IMR-90 (cell line): Measurements from ENCODE around the gene TSC2. TPM values are rescaled to one million over a fixed set of nuclear protein-coding genes. Genes with fewer than 3 reads are reported as not detected.
"Not testable (repeated sequence)": the region's sequence is repeated elsewhere in the genome, so short reads cannot be mapped to it uniquely, and the experiment has no call there.

Experiments used
- ATAC-seq: fragments of 200-7000 bp; cut with Tn5 transposase; 2 replicates; pipeline ENCODE4 v1.9.1; 2020; ENCODE audit warnings: low read depth, mild to moderate bottlenecking, moderate library complexity
- BruUV-seq: library from RNA; stranded (reverse); fragments of 400-500 nt; replicated peaks from 2 replicates; lab custom pipeline; 2021; lab: Mats Ljungman, UMichigan
- CTCF ChIA-PET: fragments of 300-600 bp; formaldehyde crosslinking; extraction: SDS; loops from one replicate; lab custom pipeline; 2021; ENCODE audit warnings: antibody characterized with exemption; lab: Yijun Ruan, JAX
- POLR2A ChIA-PET: fragments of 300-600 bp; sonication (Branson Sonifier 250); formaldehyde crosslinking; loops from one replicate; lab custom pipeline; 2022; ENCODE audit warnings: antibody characterized with exemption; ENCODE audit not compliant: unreplicated experiment; lab: Charles Lee
- DNase-seq: peaks from one replicate; pipeline ENCODE4 v3.0.0; 2013
- H2AFZ ChIP-seq: replicated peaks from 2 replicates; pipeline ENCODE3; 2013; ENCODE audit warnings: low read length, mild to moderate bottlenecking; ENCODE audit not compliant: poor library complexity
- H2AK5ac ChIP-seq: 2 replicates; pipeline ENCODE4 v1.6.1; 2013; ENCODE audit warnings: low read depth, low read length, inconsistent platforms
- H2AK9ac ChIP-seq: replicated peaks from 2 replicates; pipeline ENCODE3; 2013; ENCODE audit warnings: mild to moderate bottlenecking, low read depth, low read length, moderate library complexity; ENCODE audit not compliant: poor library complexity
- H2BK120ac ChIP-seq: 2 replicates; pipeline ENCODE4 v1.6.1; 2013; ENCODE audit warnings: low read depth, low read length, inconsistent platforms
- H2BK15ac ChIP-seq: 3 replicates; pipeline ENCODE4 v1.6.1; 2013; ENCODE audit warnings: low read depth, low read length, inconsistent platforms
- H2BK20ac ChIP-seq: 2 replicates; pipeline ENCODE4 v1.6.1; 2013; ENCODE audit warnings: low read depth, mild to moderate bottlenecking, inconsistent platforms, low read length, moderate library complexity
- H2BK5ac ChIP-seq: 2 replicates; pipeline ENCODE4 v1.6.1; 2013; ENCODE audit warnings: mild to moderate bottlenecking, low read depth, low read length, inconsistent platforms; ENCODE audit not compliant: poor library complexity, severe bottlenecking
- H3K14ac ChIP-seq: replicated peaks from 2 replicates; pipeline ENCODE4 v1.6.1; 2013; ENCODE audit warnings: low read depth, low read length, inconsistent platforms
- H3K18ac ChIP-seq: 2 replicates; pipeline ENCODE4 v1.6.1; 2013; ENCODE audit warnings: low read depth, low read length, control low read depth
- H3K23ac ChIP-seq: 2 replicates; pipeline ENCODE4 v1.6.1; 2013; ENCODE audit warnings: low read depth, low read length, inconsistent platforms
- H3K27ac ChIP-seq: 2 replicates; pipeline ENCODE4 v1.5.1; 2013; ENCODE audit warnings: mild to moderate bottlenecking, control low read depth, low read length; ENCODE audit not compliant: insufficient read depth
- H3K27me3 ChIP-seq: 2 replicates; pipeline ENCODE4 v1.6.1; 2013; ENCODE audit warnings: low read length; ENCODE audit not compliant: control insufficient read depth, insufficient read depth
- H3K36me3 ChIP-seq: 2 replicates; pipeline ENCODE4 v1.6.1; 2013; ENCODE audit warnings: low read length, mixed read lengths; ENCODE audit not compliant: control insufficient read depth, insufficient read depth
- H3K4ac ChIP-seq: 2 replicates; pipeline ENCODE4 v1.6.1; 2013; ENCODE audit warnings: low read depth, low read length, inconsistent platforms
- H3K4me1 ChIP-seq: 2 replicates; pipeline ENCODE4 v1.6.1; 2013; ENCODE audit warnings: low read length, mixed read lengths; ENCODE audit not compliant: control insufficient read depth, insufficient read depth
- H3K4me2 ChIP-seq: 2 replicates; pipeline ENCODE4 v1.6.1; 2013; ENCODE audit warnings: low read depth, mild to moderate bottlenecking, control low read depth, low read length, moderate library complexity
- H3K4me3 ChIP-seq: 2 replicates; pipeline ENCODE4 v1.5.1; 2013; ENCODE audit warnings: low read depth, mild to moderate bottlenecking, control low read depth, low read length, moderate library complexity; ENCODE audit not compliant: insufficient read depth
- H3K56ac ChIP-seq: 2 replicates; pipeline ENCODE4 v1.6.1; 2013; ENCODE audit warnings: low read length, inconsistent platforms; ENCODE audit not compliant: insufficient read depth; ENCODE audit errors: extremely low read depth
- H3K79me1 ChIP-seq, 2 experiments: 2 replicates each; pipeline ENCODE4 v1.6.1; 2013; ENCODE audit warnings: low read length in 2 of 2, inconsistent platforms in 1 of 2, low read depth in 1 of 2
- H3K9ac ChIP-seq: 2 replicates; pipeline ENCODE4 v1.6.1; 2013; ENCODE audit warnings: low read depth, low read length, control low read depth
- H3K9me1 ChIP-seq: 2 replicates; pipeline ENCODE4 v1.6.1; 2013; ENCODE audit warnings: low read length, inconsistent platforms; ENCODE audit not compliant: insufficient read depth
- H3K9me3 ChIP-seq: 2 replicates; pipeline ENCODE4 v1.6.1; 2013; ENCODE audit warnings: low read length; ENCODE audit not compliant: control insufficient read depth, insufficient read depth
- H4K20me1 ChIP-seq: 2 replicates; pipeline ENCODE4 v1.6.1; 2013; ENCODE audit warnings: low read length, inconsistent platforms; ENCODE audit not compliant: insufficient read depth
- H4K5ac ChIP-seq: 2 replicates; pipeline ENCODE4 v1.6.1; 2013; ENCODE audit warnings: mild to moderate bottlenecking, low read depth, low read length, control low read depth
- H4K8ac ChIP-seq, 2 experiments: 2 replicates each; pipeline ENCODE4 v1.6.1; 2013; ENCODE audit warnings: low read depth in 2 of 2, low read length in 2 of 2, control low read depth in 1 of 2, inconsistent platforms in 1 of 2
- H4K91ac ChIP-seq: 2 replicates; pipeline ENCODE4 v1.6.1; 2013; ENCODE audit warnings: low read depth, low read length, inconsistent platforms; ENCODE audit not compliant: insufficient read depth
- FOS ChIP-seq: fragments of 150-350 bp; IDR thresholded peaks from 2 replicates; pipeline ENCODE4 v1.6.1; 2016; ENCODE audit warnings: low read depth, low read length
- MAFK ChIP-seq: IDR thresholded peaks from 2 replicates; pipeline ENCODE4 v1.6.1; 2012; ENCODE audit warnings: low read depth, low read length, improper control_type of control experiment
- MXI1 ChIP-seq: IDR thresholded peaks from 2 replicates; pipeline ENCODE4 v1.6.1; 2012; ENCODE audit warnings: low read depth, mild to moderate bottlenecking, low read length, moderate library complexity, borderline replicate concordance
- USF2 ChIP-seq: fragments of 150-350 bp; IDR thresholded peaks from 2 replicates; pipeline ENCODE4 v1.6.1; 2017; ENCODE audit warnings: mild to moderate bottlenecking, antibody characterized with exemption, low read length, low read depth
- WGBS, 2 experiments: methylation state at CpG; one replicate each; pipeline versions ENCODE4 v1.1.5 to v1.1.7; 2013; ENCODE audit warnings: missing lambda C conversion rate in 2 of 2; ENCODE audit not compliant: insufficient read length in 1 of 2; ENCODE audit errors: extremely low coverage in 2 of 2; 5-methylcytosine and 5-hydroxymethylcytosine counted together
- dilution Hi-C: fragments of 300-500 bp; cut with HindIII; formaldehyde crosslinking; loops from one replicate; pipeline ENCODE4 v1.14.3; 2018; ENCODE audit warnings: low sequenced_read_pairs; ENCODE audit not compliant: unreplicated experiment
- in situ Hi-C: fragments of 300-500 bp; cut with MboI; formaldehyde crosslinking; loops from 3 replicates; pipeline ENCODE4 v1.14.3; 2019; ENCODE audit warnings: low sequenced_read_pairs, inconsistent platforms, mixed read lengths
- intact Hi-C: fragments of 100-400 bp; cut with micrococcal nuclease; formaldehyde crosslinking; loops from 2 replicates; pipeline ENCODE4 v1.10.0; 2022
- polyA plus RNA-seq, 3 experiments: library from polyadenylated mRNA; depleted of rRNA; stranded (reverse); fragments of >200 nt; gene quantifications; 2 replicates each; pipeline ENCODE4 v1.2.3, GENCODE V29; 2012; ENCODE audit warnings: low replicate concordance in 1 of 3
- total RNA-seq: library from RNA; depleted of rRNA; stranded (reverse); fragments of >200 nt; gene quantifications from 2 replicates; pipeline ENCODE4 v1.2.3, GENCODE V29; 2012

Gene TSC2
- total and polyA plus RNA-seq, 2 of the 4 experiments (the other 2 are of a cell fraction) = 31.4 to 88.6 TPM

DNA sequence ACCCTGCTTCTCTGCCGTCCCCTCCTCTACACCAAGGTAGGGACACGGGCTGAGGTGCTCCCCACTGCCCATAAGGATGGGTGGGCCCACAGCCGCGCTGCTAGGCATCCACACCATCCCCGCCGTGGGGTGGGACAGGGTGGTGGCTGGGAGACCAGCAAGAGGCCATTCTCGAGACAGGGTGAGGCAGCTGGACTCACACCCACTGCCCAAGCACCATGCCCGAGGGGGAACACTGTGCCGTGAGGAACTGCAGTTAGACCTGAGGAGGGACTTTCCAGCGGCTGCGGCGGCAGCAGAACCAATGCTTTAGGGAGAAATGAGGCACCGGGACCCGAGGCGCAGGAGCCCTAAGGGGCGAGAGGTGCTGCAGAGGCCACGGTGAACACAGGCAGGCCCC, 74.6 kb downstream of the TSC2 start:
- Histone ChIP-seq H3K9me1 (peaks cover 3% of the 10 kb centered on the region; the same call in 1 of the 2 replicates), H3K4me1 (peaks cover 34% of the 10 kb centered on the region), H3K4me3 (no peak overlapping the region), H4K91ac (no peak overlapping the region), H3K36me3 (no peaks in the 10 kb centered on the region), H3K9ac (no peak overlapping the region), H3K14ac (no peak overlapping the region), H2BK120ac (no peak overlapping the region; the same call in 1 of the 2 replicates), H4K8ac (no peak overlapping the region), H3K4ac (no peak overlapping the region), H2AK5ac (peak overlapping the region; percentile 73; the same call in 1 of the 2 replicates), H4K20me1 (peaks cover 23% of the 10 kb centered on the region), H3K79me1 (peaks cover 7 to 28% of the 10 kb centered on the region in 2 experiments; a peak in 3 of 4 replicates), H3K18ac (no peak overlapping the region), H3K4me2 (no peak overlapping the region), H2AFZ (no peak overlapping the region), H3K56ac (no peak overlapping the region), H3K23ac (no peak overlapping the region), H2BK20ac (no peak overlapping the region), H2BK5ac (peak overlapping the region; percentile 62), H2BK15ac (no peak overlapping the region), H3K27me3 (no peaks in the 10 kb centered on the region), H2AK9ac (no peak overlapping the region), H3K27ac (peak overlapping the region; percentile 52; the same call in 1 of the 2 replicates), H4K5ac (no peak overlapping the region), H3K9me3 (no peaks in the 10 kb centered on the region)
- DNase-seq (no peak), ATAC-seq (no peak)
- BruUV-seq = no TSS peak
- ChIA-PET CTCF (interaction anchor here (1.6 kb wide), 1 partner anchor 18 kb away, joined by 7 read pairs; no protein-coding TSS in a partner anchor), POLR2A (no interaction called here)
- in situ Hi-C loops = no loop called here
- intact Hi-C loops = no loop called here
- no peak for TF ChIP-seq MAFK
- no peak for TF ChIP-seq FOS
- TF ChIP-seq MXI1 = no peak
- no peak for TF ChIP-seq USF2
- dilution Hi-C loops = no loop called here
- WGBS, 2 experiments = 90% methylated on average over 5 of the region's 17 CpGs; no CpG with 5 or more reads in 1 of the 2 experiments

GRCh38 chr16:2122934-2123683, 75.3 kb downstream of the TSC2 start:
- H4K8ac ChIP-seq, BruUV-seq, in situ Hi-C loops, H3K36me3 ChIP-seq, H3K14ac ChIP-seq, H2AK9ac ChIP-seq, DNase-seq, H3K9ac ChIP-seq, H2AK5ac ChIP-seq, intact Hi-C loops, H4K5ac ChIP-seq, H3K4ac ChIP-seq, H3K18ac ChIP-seq, POLR2A ChIA-PET, H3K56ac ChIP-seq, H3K9me3 ChIP-seq, H3K4me3 ChIP-seq, H2BK15ac ChIP-seq, H3K27ac ChIP-seq, ATAC-seq, H4K91ac ChIP-seq, H2BK120ac ChIP-seq, dilution Hi-C loops, H3K23ac ChIP-seq, H3K27me3 ChIP-seq, H2BK20ac ChIP-seq, H3K9me1 ChIP-seq, H3K4me2 ChIP-seq, H2AFZ ChIP-seq, CTCF ChIA-PET, H2BK5ac ChIP-seq: not testable (repeated sequence)
- Histone ChIP-seq H3K4me1 (peaks cover 36% of the 10 kb centered on the region), H3K79me1 (peaks cover 7 to 28% of the 10 kb centered on the region in 2 experiments; a peak in 3 of 4 replicates), H4K20me1 (peaks cover 23% of the 10 kb centered on the region)
- WGBS, 2 experiments = no CpG with 5 or more reads among the region's 26 CpGs
